Stimulated activated naive B cell treated with anti-CD40 and anti-IgM and Interleukin-4, amounts not matched to agents 10 μg/mL and 1 μg/mL and 100 μg/mL, for 72 hours (primary cell): ENCODE results near the gene IDH3B.

Source experiments
- ATAC-seq, 2 donors: fragments of 150-1000 bp; cut with Tn5 transposase; replicated peaks; 2 replicates each; pipeline ENCODE4 v1.10.0; 2021; ENCODE audit warnings: moderate library complexity in 1 of 2
- DNase-seq: peaks from one replicate; pipeline ENCODE4 v3.0.0; 2021
- H3K27ac Mint-ChIP-seq: one replicate; pipeline ENCODE4 v1.8.0; 2022; ENCODE audit warnings: mild to moderate bottlenecking, mixed read lengths
- H3K27me3 Mint-ChIP-seq, 2 donors: one replicate each; pipeline ENCODE4 v1.8.0; 2022; ENCODE audit warnings: mixed read lengths in 2 of 2
- H3K36me3 Mint-ChIP-seq, 2 donors: one replicate each; pipeline ENCODE4 v1.8.0; 2022; ENCODE audit warnings: mixed read lengths in 2 of 2, mild to moderate bottlenecking in 1 of 2
- H3K4me1 Mint-ChIP-seq, 2 donors: one replicate each; pipeline ENCODE4 v1.8.0; 2022; ENCODE audit warnings: mixed read lengths in 2 of 2, mild to moderate bottlenecking in 1 of 2
- H3K4me3 Mint-ChIP-seq, 2 donors: one replicate each; pipeline ENCODE4 v1.8.0; 2022; ENCODE audit warnings: mild to moderate bottlenecking in 2 of 2, mixed read lengths in 2 of 2, moderate library complexity in 1 of 2
- H3K9me3 Mint-ChIP-seq, 2 donors: one replicate each; pipeline ENCODE4 v1.8.0; 2022; ENCODE audit warnings: mixed read lengths in 2 of 2, mild to moderate bottlenecking in 1 of 2

Gene IDH3B

GRCh38 chr20:2663887-2664719 lies at the start of gene IDH3B:
IDH3B (minus strand) TSS chr20:2664216; CDS start chr20:2664188, 28 bp downstream.
- Mint-ChIP-seq H3K27me3 (peaks cover 9 to 14% of the 10 kb centered on the region in 2 donors), H3K4me1 (peaks cover 9 to 20% of the 10 kb centered on the region in 2 donors), H3K27ac (peak within 1 kb of the TSS; percentile 96), H3K4me3 (peak within 1 kb of the TSS; percentile 85), H3K9me3 (no peaks in the 10 kb centered on the region), H3K36me3 (peaks cover 22 to 25% of the 10 kb centered on the region in 2 donors)
- peak; percentile 97 to 99 for ATAC-seq
- peak; percentile 87 for DNase-seq

GRCh38 chr20:2713285-2713684 lies 49.3 kb upstream of the IDH3B start:
- DNase-seq (no peak), ATAC-seq (peak in 1 of 2 donors; percentile 48)
- H3K4me1 Mint-ChIP-seq: no peaks in the 10 kb centered on the region
- H3K36me3 Mint-ChIP-seq: no peaks in the 10 kb centered on the region
- H3K27me3 Mint-ChIP-seq: peaks cover 4 to 6% of the 10 kb centered on the region in 2 donors
- H3K4me3 Mint-ChIP-seq: no peak overlapping the region
- no peaks in the 10 kb centered on the region for H3K9me3 Mint-ChIP-seq
- H3K27ac Mint-ChIP-seq: no peak overlapping the region

- Mint-ChIP-seq H3K27ac (no peak overlapping the region), H3K4me1 (peaks cover 0 to 3% of the 10 kb centered on the region in 2 donors), H3K9me3 (no peaks in the 10 kb centered on the region), H3K36me3 (no peaks in the 10 kb centered on the region), H3K27me3 (peaks cover 22 to 25% of the 10 kb centered on the region in 2 donors), H3K4me3 (no peak overlapping the region)
- ATAC-seq: no peak
- no peak for DNase-seq
These were observed 45.4 kb upstream of the IDH3B start for GRCh38 chr20:2709205-2709981.

- no peak overlapping the region for H3K27ac Mint-ChIP-seq
- H3K4me1 Mint-ChIP-seq: peaks cover 0 to 3% of the 10 kb centered on the region in 2 donors
- DNase-seq: no peak
- H3K9me3 Mint-ChIP-seq: no peaks in the 10 kb centered on the region
- H3K27me3 Mint-ChIP-seq: peaks cover 26% of the 10 kb centered on the region in 2 donors
- ATAC-seq: no peak
- H3K4me3 Mint-ChIP-seq: no peak overlapping the region
- no peaks in the 10 kb centered on the region for H3K36me3 Mint-ChIP-seq
These were observed 44.6 kb upstream of the IDH3B start for GRCh38 chr20:2708665-2709064.

GRCh38 chr20:2708073-2708415 lies 44.0 kb upstream of the IDH3B start:
- no peaks in the 10 kb centered on the region for H3K9me3 Mint-ChIP-seq
- no peak for DNase-seq
- ATAC-seq: no peak
- H3K27me3 Mint-ChIP-seq: peaks cover 26 to 29% of the 10 kb centered on the region in 2 donors
- peaks cover 0 to 3% of the 10 kb centered on the region in 2 donors for H3K4me1 Mint-ChIP-seq
- H3K4me3 Mint-ChIP-seq: no peak overlapping the region
- no peak overlapping the region for H3K27ac Mint-ChIP-seq
- no peaks in the 10 kb centered on the region for H3K36me3 Mint-ChIP-seq

GRCh38 chr20:2707353-2708072 lies 43.5 kb upstream of the IDH3B start:
- ATAC-seq: no peak
- H3K4me3 Mint-ChIP-seq: no peak overlapping the region
- peaks cover 0 to 3% of the 10 kb centered on the region in 2 donors for H3K4me1 Mint-ChIP-seq
- H3K9me3 Mint-ChIP-seq: no peaks in the 10 kb centered on the region
- H3K36me3 Mint-ChIP-seq: no peaks in the 10 kb centered on the region
- H3K27me3 Mint-ChIP-seq: peaks cover 26 to 29% of the 10 kb centered on the region in 2 donors
- DNase-seq: no peak
- H3K27ac Mint-ChIP-seq: no peak overlapping the region

GRCh38 chr20:2706688-2707352 lies 42.8 kb upstream of the IDH3B start:
- Mint-ChIP-seq H3K27ac (no peak overlapping the region), H3K9me3 (no peaks in the 10 kb centered on the region), H3K27me3 (peaks cover 29 to 32% of the 10 kb centered on the region in 2 donors), H3K4me3 (no peak overlapping the region), H3K36me3 (no peaks in the 10 kb centered on the region), H3K4me1 (peaks cover 0 to 3% of the 10 kb centered on the region in 2 donors)
- DNase-seq: no peak
- peak; percentile 36 to 47 for ATAC-seq

GRCh38 chr20:2705931-2706645 lies 42.1 kb upstream of the IDH3B start:
- H3K4me3 Mint-ChIP-seq: no peak overlapping the region
- no peaks in the 10 kb centered on the region for H3K9me3 Mint-ChIP-seq
- H3K27me3 Mint-ChIP-seq: peaks cover 35 to 39% of the 10 kb centered on the region in 2 donors
- no peak for DNase-seq
- no peaks in the 10 kb centered on the region for H3K36me3 Mint-ChIP-seq
- H3K27ac Mint-ChIP-seq: no peak overlapping the region
- ATAC-seq: no peak
- H3K4me1 Mint-ChIP-seq: peaks cover 0 to 3% of the 10 kb centered on the region in 2 donors

- Mint-ChIP-seq H3K27me3 (peaks cover 46 to 47% of the 10 kb centered on the region in 2 donors), H3K27ac (no peak overlapping the region), H3K4me3 (no peak overlapping the region), H3K4me1 (peaks cover 0 to 3% of the 10 kb centered on the region in 2 donors), H3K36me3 (no peaks in the 10 kb centered on the region), H3K9me3 (no peaks in the 10 kb centered on the region)
- no peak for DNase-seq
- ATAC-seq: no peak
These were observed 39.9 kb upstream of the IDH3B start for GRCh38 chr20:2703716-2704475.

GRCh38 chr20:2701671-2702081 lies 37.7 kb upstream of the IDH3B start:
- H3K36me3 Mint-ChIP-seq: peaks cover 0 to 2% of the 10 kb centered on the region in 2 donors
- no peak for ATAC-seq
- no peak overlapping the region for H3K4me3 Mint-ChIP-seq
- no peaks in the 10 kb centered on the region for H3K9me3 Mint-ChIP-seq
- peaks cover 50 to 54% of the 10 kb centered on the region in 2 donors for H3K27me3 Mint-ChIP-seq
- no peak for DNase-seq
- no peak overlapping the region for H3K27ac Mint-ChIP-seq
- H3K4me1 Mint-ChIP-seq: peaks cover 0 to 1% of the 10 kb centered on the region in 2 donors

GRCh38 chr20:2700913-2701620 lies 37.1 kb upstream of the IDH3B start:
- H3K27me3 Mint-ChIP-seq: peaks cover 52 to 56% of the 10 kb centered on the region in 2 donors
- no peaks in the 10 kb centered on the region for H3K4me1 Mint-ChIP-seq
- no peaks in the 10 kb centered on the region for H3K9me3 Mint-ChIP-seq
- no peak for DNase-seq
- no peak overlapping the region for H3K27ac Mint-ChIP-seq
- peaks cover 0 to 2% of the 10 kb centered on the region in 2 donors for H3K36me3 Mint-ChIP-seq
- H3K4me3 Mint-ChIP-seq: no peak overlapping the region
- ATAC-seq: no peak

GRCh38 chr20:2699775-2700413 lies 35.9 kb upstream of the IDH3B start:
- no peak overlapping the region for H3K4me3 Mint-ChIP-seq
- ATAC-seq (no peak), DNase-seq (no peak)
- H3K27me3 Mint-ChIP-seq: peaks cover 59 to 63% of the 10 kb centered on the region in 2 donors
- no peaks in the 10 kb centered on the region for H3K9me3 Mint-ChIP-seq
- peaks cover 0 to 2% of the 10 kb centered on the region in 2 donors for H3K36me3 Mint-ChIP-seq
- no peaks in the 10 kb centered on the region for H3K4me1 Mint-ChIP-seq
- no peak overlapping the region for H3K27ac Mint-ChIP-seq
